Endothelial cell of umbilical vein (primary cell): ENCODE data around the gene MAP3K15.

Experiments
- EZH2 ChIP-seq: IDR thresholded peaks from 2 replicates; pipeline ENCODE4 v1.6.1; 2012; ENCODE audit warnings: borderline replicate concordance, low read depth, mild to moderate bottlenecking, moderate library complexity, low read length, inconsistent platforms; ENCODE audit not compliant: severe bottlenecking
- JUN ChIP-seq: IDR thresholded peaks from 2 replicates; pipeline ENCODE4 v1.6.1; 2011; ENCODE audit warnings: borderline replicate concordance, low read depth; ENCODE audit not compliant: insufficient read length, insufficient read depth
- MYC ChIP-seq: IDR thresholded peaks from one replicate; pipeline ENCODE4 v1.6.1; 2011; ENCODE audit warnings: mild to moderate bottlenecking, low read depth, low read length
- POLR2A ChIP-seq: IDR thresholded peaks from 2 replicates; pipeline ENCODE4 v1.6.1; 2012; ENCODE audit warnings: low read depth, mild to moderate bottlenecking, control low read depth, low read length
- POLR2AphosphoS5 ChIP-seq: IDR thresholded peaks from 2 replicates; pipeline ENCODE4 v1.6.1; 2012; ENCODE audit warnings: low read depth, mild to moderate bottlenecking, control low read depth, low read length, moderate library complexity; ENCODE audit not compliant: insufficient read depth
- TF ChIP-seq, protein P1 (sequence below), 2 donors: IDR thresholded peaks; 1 replicate in 1 of 2; 2 replicates in 1 of 2; pipeline ENCODE4 v1.5.1; 2011; ENCODE audit warnings: low read length in 2 of 2, mild to moderate bottlenecking in 2 of 2, moderate library complexity in 2 of 2, control low read depth in 1 of 2, inconsistent platforms in 1 of 2, low read depth in 1 of 2; ENCODE audit not compliant: insufficient read depth in 1 of 2; ENCODE audit errors: extremely low read depth in 1 of 2
- TF ChIP-seq, protein P2 (sequence below): IDR thresholded peaks from 2 replicates; pipeline ENCODE4 v1.6.1; 2011; ENCODE audit not compliant: insufficient read depth, insufficient read length

GRCh38 chrX:19563327-19563726 is 48.0 kb upstream of the MAP3K15 start:
- TF ChIP-seq POLR2AphosphoS5 (no peak), MYC (no peak), EZH2 (no peak), POLR2A (no peak), JUN (no peak)
- TF ChIP-seq, protein P1, sequence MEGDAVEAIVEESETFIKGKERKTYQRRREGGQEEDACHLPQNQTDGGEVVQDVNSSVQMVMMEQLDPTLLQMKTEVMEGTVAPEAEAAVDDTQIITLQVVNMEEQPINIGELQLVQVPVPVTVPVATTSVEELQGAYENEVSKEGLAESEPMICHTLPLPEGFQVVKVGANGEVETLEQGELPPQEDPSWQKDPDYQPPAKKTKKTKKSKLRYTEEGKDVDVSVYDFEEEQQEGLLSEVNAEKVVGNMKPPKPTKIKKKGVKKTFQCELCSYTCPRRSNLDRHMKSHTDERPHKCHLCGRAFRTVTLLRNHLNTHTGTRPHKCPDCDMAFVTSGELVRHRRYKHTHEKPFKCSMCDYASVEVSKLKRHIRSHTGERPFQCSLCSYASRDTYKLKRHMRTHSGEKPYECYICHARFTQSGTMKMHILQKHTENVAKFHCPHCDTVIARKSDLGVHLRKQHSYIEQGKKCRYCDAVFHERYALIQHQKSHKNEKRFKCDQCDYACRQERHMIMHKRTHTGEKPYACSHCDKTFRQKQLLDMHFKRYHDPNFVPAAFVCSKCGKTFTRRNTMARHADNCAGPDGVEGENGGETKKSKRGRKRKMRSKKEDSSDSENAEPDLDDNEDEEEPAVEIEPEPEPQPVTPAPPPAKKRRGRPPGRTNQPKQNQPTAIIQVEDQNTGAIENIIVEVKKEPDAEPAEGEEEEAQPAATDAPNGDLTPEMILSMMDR (IDR thresholded peaks at IDR 0.05; ENCODE audit: extremely low read depth in 1 of 2, insufficient read depth in 1 of 2, low read depth in 1 of 2, low read length in 2 of 2): no peak
- TF ChIP-seq, protein P2, sequence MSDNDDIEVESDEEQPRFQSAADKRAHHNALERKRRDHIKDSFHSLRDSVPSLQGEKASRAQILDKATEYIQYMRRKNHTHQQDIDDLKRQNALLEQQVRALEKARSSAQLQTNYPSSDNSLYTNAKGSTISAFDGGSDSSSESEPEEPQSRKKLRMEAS: no peak
